HepG2 (cell line): ENCODE results near the gene CARD16. TPM values are rescaled to one million over a fixed set of nuclear protein-coding genes. Genes with fewer than 3 reads are reported as not detected.

Source experiments
- ATRX ChIP-seq: sonication (generic); formaldehyde crosslinking; IDR thresholded peaks from 2 replicates; pipeline ENCODE4 v1.4.0; 2020; ENCODE audit warnings: missing genetic modification reagents, borderline replicate concordance
- EED ChIP-seq: sonication (generic); formaldehyde crosslinking; IDR thresholded peaks from 2 replicates; pipeline ENCODE4 v1.5.0; 2020; ENCODE audit warnings: mild to moderate bottlenecking, missing genetic modification reagents
- GPBP1L1 ChIP-seq: sonication (generic); formaldehyde crosslinking; IDR thresholded peaks from 2 replicates; pipeline ENCODE4 v1.5.0; 2020; ENCODE audit warnings: mild to moderate bottlenecking, missing genetic modification reagents
- HOXA3 ChIP-seq: sonication (generic); formaldehyde crosslinking; IDR thresholded peaks from 2 replicates; pipeline ENCODE4 v1.5.0; 2020; ENCODE audit warnings: missing genetic modification reagents
- KLF16 ChIP-seq, 2 experiments: sonication (generic) in 1 of 2; formaldehyde crosslinking in 1 of 2; IDR thresholded peaks; 2 replicates each; pipeline versions ENCODE4 v1.6.1 to v1.8.0; 2016 to 2023; ENCODE audit warnings: missing genetic modification reagents in 2 of 2, missing compliant biosample characterization in 1 of 2
- MXD4 ChIP-seq: IDR thresholded peaks from 2 replicates; pipeline ENCODE4 v1.6.1; 2016; ENCODE audit warnings: mild to moderate bottlenecking, missing biosample characterization, missing genetic modification reagents
- NCOA1 ChIP-seq: sonication (generic); formaldehyde crosslinking; IDR thresholded peaks from 2 replicates; pipeline ENCODE4 v1.9.0; 2021; ENCODE audit warnings: missing genetic modification reagents
- RCOR2 ChIP-seq: IDR thresholded peaks from 2 replicates; pipeline ENCODE4 v1.6.1; 2016; ENCODE audit warnings: missing biosample characterization, missing genetic modification reagents
- SSRP1 ChIP-seq: IDR thresholded peaks from 2 replicates; pipeline ENCODE4 v1.6.1; 2016; ENCODE audit warnings: control low read depth
- TBP ChIP-seq: sonication (generic); formaldehyde crosslinking; IDR thresholded peaks from 2 replicates; pipeline ENCODE4 v1.5.0; 2020; ENCODE audit warnings: missing genetic modification reagents
- ZFAT ChIP-seq: sonication (generic); formaldehyde crosslinking; conservative IDR thresholded peaks from 2 replicates; pipeline ENCODE4 v1.8.1; 2023; ENCODE audit warnings: missing genetic modification reagents, inconsistent platforms
- ZFP41 ChIP-seq: sonication (generic); formaldehyde crosslinking; IDR thresholded peaks from 2 replicates; pipeline ENCODE4 v1.4.0; 2020; ENCODE audit warnings: mild to moderate bottlenecking, missing genetic modification reagents, borderline replicate concordance
- ZNF160 ChIP-seq: sonication (generic); formaldehyde crosslinking; IDR thresholded peaks from 2 replicates; pipeline ENCODE4 v1.8.0; 2022; ENCODE audit warnings: mild to moderate bottlenecking, inconsistent platforms, missing genetic modification reagents
- ZNF556 ChIP-seq: sonication (generic); formaldehyde crosslinking; IDR thresholded peaks from 2 replicates; pipeline ENCODE4 v1.4.0; 2020; ENCODE audit warnings: mild to moderate bottlenecking, missing genetic modification reagents, borderline replicate concordance
- ZNF772 ChIP-seq: sonication (generic); formaldehyde crosslinking; IDR thresholded peaks from 2 replicates; pipeline ENCODE4 v1.5.0; 2020; ENCODE audit warnings: mild to moderate bottlenecking, missing genetic modification reagents
- ZNF879 ChIP-seq: sonication (generic); formaldehyde crosslinking; IDR thresholded peaks from 2 replicates; pipeline ENCODE4 v1.8.1; 2023; ENCODE audit warnings: missing genetic modification reagents
- ZNF891 ChIP-seq: sonication (generic); formaldehyde crosslinking; IDR thresholded peaks from 2 replicates; pipeline ENCODE4 v1.5.0; 2020; ENCODE audit warnings: mild to moderate bottlenecking, missing genetic modification reagents
- ZSCAN9 ChIP-seq: IDR thresholded peaks from 2 replicates; pipeline ENCODE4 v1.6.1; 2016; ENCODE audit warnings: borderline replicate concordance
- polyA plus RNA-seq, 8 experiments: library from polyadenylated mRNA; depleted of rRNA in 3 of 8; stranded (reverse) in 7 of 8; unstranded in 1 of 8; fragments of >200 nt; fragmentation: Illumina TruSeq in 4 of 8; extraction: Trizol in 4 of 8; gene quantifications; 2 replicates each; pipeline versions ENCODE4 v1.2.1 to v1.2.3, GENCODE V29; 2011 to 2016; ENCODE audit warnings: low read depth in 4 of 8, missing spikeins in 1 of 8, mixed read lengths in 1 of 8; ENCODE audit not compliant: insufficient read depth in 1 of 8
- total RNA-seq, 5 experiments: library from RNA; depleted of rRNA; stranded (reverse); fragments of >200 nt; fragmentation: Illumina TruSeq; extraction: Trizol; gene quantifications; 2 replicates each; pipeline ENCODE4 v1.2.3, GENCODE V29; 2016; ENCODE audit warnings: low read depth in 1 of 5
- TF ChIP-seq, protein P1 (sequence below): sonication (generic); formaldehyde crosslinking; IDR thresholded peaks from 2 replicates; pipeline ENCODE4 v1.5.1; 2020; ENCODE audit warnings: missing genetic modification reagents, mild to moderate bottlenecking, borderline replicate concordance
- TF ChIP-seq, protein P2 (sequence below): sonication (generic); formaldehyde crosslinking; IDR thresholded peaks from 2 replicates; pipeline ENCODE4 v1.4.0; 2020; ENCODE audit warnings: mild to moderate bottlenecking, missing genetic modification reagents
- TF ChIP-seq, protein P3 (sequence below): sonication (generic); formaldehyde crosslinking; IDR thresholded peaks from 2 replicates; pipeline ENCODE4 v1.4.0; 2020; ENCODE audit warnings: missing genetic modification reagents, low read depth, mild to moderate bottlenecking, borderline replicate concordance
- TF ChIP-seq, protein P4 (sequence below): sonication (generic); formaldehyde crosslinking; IDR thresholded peaks from 2 replicates; pipeline ENCODE4 v1.5.0; 2020; ENCODE audit warnings: mild to moderate bottlenecking, missing genetic modification reagents

Gene CARD16
- total and polyA plus RNA-seq, 2 of the 13 experiments (the other 11 are each of a cell fraction or from before 2014, with no cell fraction given): 0.34 TPM; not detected in 1

- TF ChIP-seq, protein P1, sequence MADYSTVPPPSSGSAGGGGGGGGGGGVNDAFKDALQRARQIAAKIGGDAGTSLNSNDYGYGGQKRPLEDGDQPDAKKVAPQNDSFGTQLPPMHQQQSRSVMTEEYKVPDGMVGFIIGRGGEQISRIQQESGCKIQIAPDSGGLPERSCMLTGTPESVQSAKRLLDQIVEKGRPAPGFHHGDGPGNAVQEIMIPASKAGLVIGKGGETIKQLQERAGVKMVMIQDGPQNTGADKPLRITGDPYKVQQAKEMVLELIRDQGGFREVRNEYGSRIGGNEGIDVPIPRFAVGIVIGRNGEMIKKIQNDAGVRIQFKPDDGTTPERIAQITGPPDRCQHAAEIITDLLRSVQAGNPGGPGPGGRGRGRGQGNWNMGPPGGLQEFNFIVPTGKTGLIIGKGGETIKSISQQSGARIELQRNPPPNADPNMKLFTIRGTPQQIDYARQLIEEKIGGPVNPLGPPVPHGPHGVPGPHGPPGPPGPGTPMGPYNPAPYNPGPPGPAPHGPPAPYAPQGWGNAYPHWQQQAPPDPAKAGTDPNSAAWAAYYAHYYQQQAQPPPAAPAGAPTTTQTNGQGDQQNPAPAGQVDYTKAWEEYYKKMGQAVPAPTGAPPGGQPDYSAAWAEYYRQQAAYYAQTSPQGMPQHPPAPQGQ: no peak
- TF ChIP-seq ZNF879 (no peak), NCOA1 (CRISPR knock-in tag) (0 out of 2 replicates have a peak, but pooled peaks have one; percentile 29), KLF16 (CRISPR knock-in tag; IDR thresholded peaks at IDR 0.05) (no peak), EED (CRISPR knock-in tag) (no peak), ATRX (CRISPR knock-in tag) (no peak), HOXA3 (CRISPR knock-in tag) (peak; percentile 32; the same call in 1 of the 2 replicates), RCOR2 (0 out of 2 replicates have a peak, but pooled peaks have one; percentile 26), ZNF891 (CRISPR knock-in tag) (no peak), TBP (CRISPR knock-in tag) (no peak), ZNF556 (no peak), ZFP41 (no peak), ZNF160 (no peak), SSRP1 (CRISPR knock-in tag) (no peak), ZNF772 (CRISPR knock-in tag) (no peak), MXD4 (CRISPR knock-in tag) (no peak), GPBP1L1 (CRISPR knock-in tag) (no peak), ZFAT (CRISPR knock-in tag) (no peak), ZSCAN9 (no peak)
- TF ChIP-seq, protein P2, sequence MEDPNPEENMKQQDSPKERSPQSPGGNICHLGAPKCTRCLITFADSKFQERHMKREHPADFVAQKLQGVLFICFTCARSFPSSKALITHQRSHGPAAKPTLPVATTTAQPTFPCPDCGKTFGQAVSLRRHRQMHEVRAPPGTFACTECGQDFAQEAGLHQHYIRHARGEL (CRISPR knock-in tag): no peak
- TF ChIP-seq, protein P3, sequence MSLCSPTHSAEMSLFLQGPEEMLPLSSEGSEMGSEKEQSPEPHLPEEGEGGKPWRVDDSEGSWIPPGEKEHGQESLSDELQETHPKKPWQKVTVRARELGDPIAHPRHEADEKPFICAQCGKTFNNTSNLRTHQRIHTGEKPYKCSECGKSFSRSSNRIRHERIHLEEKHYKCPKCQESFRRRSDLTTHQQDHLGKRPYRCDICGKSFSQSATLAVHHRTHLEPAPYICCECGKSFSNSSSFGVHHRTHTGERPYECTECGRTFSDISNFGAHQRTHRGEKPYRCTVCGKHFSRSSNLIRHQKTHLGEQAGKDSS (CRISPR knock-in tag): peak; percentile 58; the same call in 1 of the 2 replicates
- TF ChIP-seq, protein P4, sequence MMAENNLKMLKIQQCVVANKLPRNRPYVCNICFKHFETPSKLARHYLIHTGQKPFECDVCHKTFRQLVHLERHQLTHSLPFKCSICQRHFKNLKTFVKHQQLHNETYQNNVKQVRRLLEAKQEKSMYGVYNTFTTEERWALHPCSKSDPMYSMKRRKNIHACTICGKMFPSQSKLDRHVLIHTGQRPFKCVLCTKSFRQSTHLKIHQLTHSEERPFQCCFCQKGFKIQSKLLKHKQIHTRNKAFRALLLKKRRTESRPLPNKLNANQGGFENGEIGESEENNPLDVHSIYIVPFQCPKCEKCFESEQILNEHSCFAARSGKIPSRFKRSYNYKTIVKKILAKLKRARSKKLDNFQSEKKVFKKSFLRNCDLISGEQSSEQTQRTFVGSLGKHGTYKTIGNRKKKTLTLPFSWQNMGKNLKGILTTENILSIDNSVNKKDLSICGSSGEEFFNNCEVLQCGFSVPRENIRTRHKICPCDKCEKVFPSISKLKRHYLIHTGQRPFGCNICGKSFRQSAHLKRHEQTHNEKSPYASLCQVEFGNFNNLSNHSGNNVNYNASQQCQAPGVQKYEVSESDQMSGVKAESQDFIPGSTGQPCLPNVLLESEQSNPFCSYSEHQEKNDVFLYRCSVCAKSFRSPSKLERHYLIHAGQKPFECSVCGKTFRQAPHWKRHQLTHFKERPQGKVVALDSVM: no peak
Observed at GRCh38 chr11:105051559-105051958, 6.4 kb upstream of the CARD16 start (continued).
